ENCODE results near the gene ARF4. TPM values are rescaled to one million over a fixed set of nuclear protein-coding genes. Genes with fewer than 3 reads are reported as not detected.

Gene ARF4
- total RNA-seq, 1 experiment from 2014 or later, result 117 TPM

DNA sequence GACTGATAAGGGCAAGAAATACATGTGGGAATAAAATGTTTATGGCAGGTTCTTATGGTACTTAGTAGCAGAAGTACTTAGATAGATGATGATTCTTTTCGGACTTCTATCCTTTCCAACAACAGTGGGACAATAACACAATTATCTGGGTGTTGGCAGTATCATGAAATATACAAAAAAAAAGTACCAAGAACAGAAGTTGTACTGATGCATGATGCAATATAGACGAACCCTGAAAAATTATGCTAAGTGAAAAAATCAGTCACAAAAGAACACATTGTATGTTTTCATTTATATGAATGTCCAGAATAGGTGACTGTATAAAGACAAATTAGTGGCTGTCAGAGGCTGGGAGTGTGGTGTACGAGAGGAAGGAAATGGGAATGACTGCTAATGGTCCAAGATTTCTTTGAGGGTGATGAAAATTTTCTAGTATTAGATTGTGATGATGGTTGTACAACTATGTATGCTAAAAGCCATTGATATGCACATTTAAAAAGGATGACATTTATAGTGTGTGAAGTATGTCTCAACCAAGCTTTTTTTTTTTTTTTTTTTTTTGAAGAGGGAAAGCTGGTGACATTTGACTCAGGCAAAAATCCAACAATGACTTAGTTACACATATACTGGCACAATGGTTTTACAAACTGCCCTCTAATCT, 21.0 kb downstream of the ARF4 start:
- H3K27ac Mint-ChIP-seq, result no peak overlapping the region

GRCh38 chr3:57572096-57572495, 25.0 kb downstream of the ARF4 start:
- no peak for DNase-seq (ENCODE audit: low spot score)
- TF ChIP-seq, protein P1, sequence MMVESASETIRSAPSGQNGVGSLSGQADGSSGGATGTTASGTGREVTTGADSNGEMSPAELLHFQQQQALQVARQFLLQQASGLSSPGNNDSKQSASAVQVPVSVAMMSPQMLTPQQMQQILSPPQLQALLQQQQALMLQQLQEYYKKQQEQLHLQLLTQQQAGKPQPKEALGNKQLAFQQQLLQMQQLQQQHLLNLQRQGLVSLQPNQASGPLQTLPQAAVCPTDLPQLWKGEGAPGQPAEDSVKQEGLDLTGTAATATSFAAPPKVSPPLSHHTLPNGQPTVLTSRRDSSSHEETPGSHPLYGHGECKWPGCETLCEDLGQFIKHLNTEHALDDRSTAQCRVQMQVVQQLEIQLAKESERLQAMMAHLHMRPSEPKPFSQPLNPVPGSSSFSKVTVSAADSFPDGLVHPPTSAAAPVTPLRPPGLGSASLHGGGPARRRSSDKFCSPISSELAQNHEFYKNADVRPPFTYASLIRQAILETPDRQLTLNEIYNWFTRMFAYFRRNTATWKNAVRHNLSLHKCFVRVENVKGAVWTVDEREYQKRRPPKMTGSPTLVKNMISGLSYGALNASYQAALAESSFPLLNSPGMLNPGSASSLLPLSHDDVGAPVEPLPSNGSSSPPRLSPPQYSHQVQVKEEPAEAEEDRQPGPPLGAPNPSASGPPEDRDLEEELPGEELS (CRISPR knock-in tag; IDR thresholded peaks at IDR 0.05), result no peak
- TF ChIP-seq CDX4 (CRISPR knock-in tag; IDR thresholded peaks at IDR 0.05; ENCODE audit: borderline replicate concordance), result no peak
- no peak for TF ChIP-seq USF2 (CRISPR knock-in tag; IDR thresholded peaks at IDR 0.05)
- TF ChIP-seq ATF3 (CRISPR knock-in tag; conservative IDR thresholded peaks at IDR 0.05), result no peak
- no peak for TF ChIP-seq ELF4 (CRISPR knock-in tag; IDR thresholded peaks at IDR 0.05; ENCODE audit: low read depth)
- no peak for TF ChIP-seq NFYB (CRISPR knock-in tag; conservative IDR thresholded peaks at IDR 0.05; ENCODE audit: low read depth)
- Mint-ChIP-seq H3K4me3 (no peak overlapping the region), H3K27ac (no peak overlapping the region), H3K4me1 (no peaks in the 10 kb centered on the region), H3K36me3 (peaks cover 52% of the 10 kb centered on the region), H3K27me3 (ENCODE audit: low read depth) (no peaks in the 10 kb centered on the region), H3K9me3 (no peaks in the 10 kb centered on the region)
- POLR2A ChIA-PET, result no interaction called here
- no peak for ATAC-seq
- CTCF ChIA-PET, result no interaction called here

More for the DNA sequence above, 21.0 kb downstream of the ARF4 start:
- Mint-ChIP-seq H3K36me3 (peaks cover 74% of the 10 kb centered on the region), H3K9me3 (no peaks in the 10 kb centered on the region), H3K4me1 (no peaks in the 10 kb centered on the region), H3K4me3 (no peak overlapping the region), H3K27me3 (ENCODE audit: low read depth) (no peaks in the 10 kb centered on the region)
- CTCF ChIA-PET, result no interaction called here
- DNase-seq (ENCODE audit: low spot score) (no peak), ATAC-seq (no peak)
- POLR2A ChIA-PET, result no interaction called here
- TF ChIP-seq CDX4 (CRISPR knock-in tag; IDR thresholded peaks at IDR 0.05; ENCODE audit: borderline replicate concordance), result no peak
- no peak for TF ChIP-seq CREM (CRISPR knock-in tag; IDR thresholded peaks at IDR 0.05)
- TF ChIP-seq ZNF671 (CRISPR knock-in tag; IDR thresholded peaks at IDR 0.05), result no peak
- no peak for TF ChIP-seq PRDM15 (CRISPR knock-in tag; IDR thresholded peaks at IDR 0.05)
- no peak for TF ChIP-seq TCF7 (CRISPR knock-in tag; IDR thresholded peaks at IDR 0.05; ENCODE audit: low read depth)
- TF ChIP-seq, protein P2, sequence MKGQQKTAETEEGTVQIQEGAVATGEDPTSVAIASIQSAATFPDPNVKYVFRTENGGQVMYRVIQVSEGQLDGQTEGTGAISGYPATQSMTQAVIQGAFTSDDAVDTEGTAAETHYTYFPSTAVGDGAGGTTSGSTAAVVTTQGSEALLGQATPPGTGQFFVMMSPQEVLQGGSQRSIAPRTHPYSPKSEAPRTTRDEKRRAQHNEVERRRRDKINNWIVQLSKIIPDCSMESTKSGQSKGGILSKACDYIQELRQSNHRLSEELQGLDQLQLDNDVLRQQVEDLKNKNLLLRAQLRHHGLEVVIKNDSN (CRISPR knock-in tag; IDR thresholded peaks at IDR 0.05), result no peak
- no peak for TF ChIP-seq ATF6 (CRISPR knock-in tag; IDR thresholded peaks at IDR 0.05)
- no peak for TF ChIP-seq TEAD1 (CRISPR knock-in tag; IDR thresholded peaks at IDR 0.05)
- TF ChIP-seq TP53 (CRISPR knock-in tag; IDR thresholded peaks at IDR 0.05), result no peak

Data from WTC11 (cell line).